ENCODE measurements around the gene SKA2.

GRCh38 chr17:59097876-59098275, 57.1 kb downstream of the SKA2 start:
- TF ChIP-seq CTCF (IDR thresholded peaks at IDR 0.05) (no peak), POLR2A (IDR thresholded peaks at IDR 0.05) (no peak)
